ENCODE results near the gene TECTA.

DNA sequence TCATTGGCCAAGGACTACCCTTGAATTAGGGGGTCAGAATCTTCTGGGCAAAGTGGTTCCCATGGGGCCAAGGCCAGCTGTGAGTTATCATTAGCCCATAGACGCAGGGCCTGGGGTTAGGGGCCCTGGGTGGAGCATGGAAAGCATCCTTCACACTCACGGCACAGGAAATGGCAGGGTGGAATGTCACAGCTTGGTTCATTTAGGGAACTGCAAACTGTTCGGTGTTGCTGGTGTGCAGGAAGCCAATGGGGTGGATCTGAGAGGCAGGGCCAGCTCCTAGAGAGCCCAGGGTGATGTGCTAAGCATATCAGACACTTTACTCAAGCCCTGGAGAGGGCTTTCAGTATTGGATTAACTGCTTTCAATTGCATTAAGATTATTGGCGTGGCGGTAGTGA is 42.9 kb downstream of the TECTA start:
- TF ChIP-seq, protein P1, sequence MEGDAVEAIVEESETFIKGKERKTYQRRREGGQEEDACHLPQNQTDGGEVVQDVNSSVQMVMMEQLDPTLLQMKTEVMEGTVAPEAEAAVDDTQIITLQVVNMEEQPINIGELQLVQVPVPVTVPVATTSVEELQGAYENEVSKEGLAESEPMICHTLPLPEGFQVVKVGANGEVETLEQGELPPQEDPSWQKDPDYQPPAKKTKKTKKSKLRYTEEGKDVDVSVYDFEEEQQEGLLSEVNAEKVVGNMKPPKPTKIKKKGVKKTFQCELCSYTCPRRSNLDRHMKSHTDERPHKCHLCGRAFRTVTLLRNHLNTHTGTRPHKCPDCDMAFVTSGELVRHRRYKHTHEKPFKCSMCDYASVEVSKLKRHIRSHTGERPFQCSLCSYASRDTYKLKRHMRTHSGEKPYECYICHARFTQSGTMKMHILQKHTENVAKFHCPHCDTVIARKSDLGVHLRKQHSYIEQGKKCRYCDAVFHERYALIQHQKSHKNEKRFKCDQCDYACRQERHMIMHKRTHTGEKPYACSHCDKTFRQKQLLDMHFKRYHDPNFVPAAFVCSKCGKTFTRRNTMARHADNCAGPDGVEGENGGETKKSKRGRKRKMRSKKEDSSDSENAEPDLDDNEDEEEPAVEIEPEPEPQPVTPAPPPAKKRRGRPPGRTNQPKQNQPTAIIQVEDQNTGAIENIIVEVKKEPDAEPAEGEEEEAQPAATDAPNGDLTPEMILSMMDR (conservative IDR thresholded peaks at IDR 0.05 in 1 of 2, IDR thresholded peaks at IDR 0.05 in 1 of 2; ENCODE audit: low read depth in 1 of 2, low read length in 2 of 2): no peak
- no peak for TF ChIP-seq EZH2 (IDR thresholded peaks at IDR 0.05; ENCODE audit: low read length, missing control alignments)
